Left hindlimb (tissue), 1 donor: ENCODE data around the gene ETNPPL.

Experiments
- DNase-seq: peaks from one replicate; pipeline ENCODE4 v3.0.0-alpha.2; 2018

ETNPPL gene

DNA sequence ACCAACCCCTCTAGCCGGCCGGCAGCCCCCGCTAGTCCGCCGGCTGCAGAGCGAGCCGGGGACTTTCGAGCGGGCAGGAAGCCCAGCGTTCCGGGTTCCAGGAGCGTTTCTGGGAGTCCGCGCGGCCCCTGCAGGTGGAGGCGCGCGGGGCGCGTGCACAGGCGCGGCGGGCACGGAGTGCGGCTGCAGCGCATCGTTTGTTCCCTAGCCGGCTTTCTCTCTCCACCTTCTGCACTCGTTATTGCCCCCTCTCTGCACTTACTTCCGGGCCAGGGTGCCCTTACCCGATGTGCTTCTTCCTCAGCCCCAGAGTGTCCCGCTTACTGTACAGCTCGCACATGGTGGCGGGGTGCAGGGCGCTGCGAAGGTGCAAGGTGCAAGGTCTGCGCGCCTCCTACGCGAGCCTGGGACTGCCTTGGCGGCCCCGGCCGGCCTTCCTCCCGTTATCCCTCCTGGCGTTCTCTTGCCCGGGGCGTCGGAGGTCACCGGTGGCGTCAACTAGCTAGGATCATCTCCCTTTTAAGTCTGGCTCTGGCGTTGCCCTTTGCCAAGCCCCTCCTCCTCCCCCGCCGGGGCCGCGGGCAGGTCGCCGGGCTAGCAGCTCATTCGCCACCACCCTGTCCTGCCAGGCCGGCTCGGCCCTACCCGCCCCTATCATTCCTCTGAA, at the start of gene ETNPPL:
TSS of gene ETNPPL (minus strand) at position 495 of the 667 bp plus-strand sequence. CDS start at position 340, 155 bp downstream.
- DNase-seq: peak; percentile 51

DNA sequence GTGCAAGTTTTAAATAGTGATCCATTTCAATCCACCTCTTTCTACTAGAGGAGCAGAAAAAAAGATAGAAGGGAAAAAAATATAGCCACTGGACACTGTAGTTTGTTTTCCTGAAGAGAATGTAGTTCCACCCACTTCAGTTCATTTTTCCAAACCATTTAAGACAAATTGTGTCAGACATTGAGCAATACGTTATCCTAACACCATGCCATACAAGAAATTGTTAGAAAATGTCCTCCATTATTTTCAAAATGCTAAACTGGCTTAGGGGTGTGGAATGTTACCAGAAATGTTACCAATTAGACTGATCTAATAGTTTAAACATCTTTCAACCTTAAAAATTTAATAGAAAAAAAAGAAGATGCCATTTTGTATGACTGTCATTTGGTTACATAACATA, 48.6 kb upstream of the ETNPPL start:
- no peak for DNase-seq

DNA sequence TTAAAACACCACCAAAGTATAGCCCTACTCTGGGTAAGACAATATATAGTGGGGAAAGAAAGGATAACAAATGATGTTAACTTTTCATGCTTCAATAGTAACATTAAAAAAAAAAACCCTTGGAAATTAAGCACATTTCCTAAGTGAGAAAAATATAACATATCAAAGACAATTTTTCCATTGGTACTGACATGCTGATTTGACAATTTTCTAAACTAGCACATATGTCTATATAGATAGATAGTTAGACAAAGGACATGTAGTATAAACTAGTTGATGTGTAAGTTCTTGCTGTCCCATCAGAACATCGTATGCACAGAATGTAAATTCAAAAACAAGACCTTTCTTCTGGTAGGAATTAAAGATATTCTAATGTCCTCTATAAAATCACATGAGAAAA, 47.2 kb upstream of the ETNPPL start:
- no peak for DNase-seq

DNA sequence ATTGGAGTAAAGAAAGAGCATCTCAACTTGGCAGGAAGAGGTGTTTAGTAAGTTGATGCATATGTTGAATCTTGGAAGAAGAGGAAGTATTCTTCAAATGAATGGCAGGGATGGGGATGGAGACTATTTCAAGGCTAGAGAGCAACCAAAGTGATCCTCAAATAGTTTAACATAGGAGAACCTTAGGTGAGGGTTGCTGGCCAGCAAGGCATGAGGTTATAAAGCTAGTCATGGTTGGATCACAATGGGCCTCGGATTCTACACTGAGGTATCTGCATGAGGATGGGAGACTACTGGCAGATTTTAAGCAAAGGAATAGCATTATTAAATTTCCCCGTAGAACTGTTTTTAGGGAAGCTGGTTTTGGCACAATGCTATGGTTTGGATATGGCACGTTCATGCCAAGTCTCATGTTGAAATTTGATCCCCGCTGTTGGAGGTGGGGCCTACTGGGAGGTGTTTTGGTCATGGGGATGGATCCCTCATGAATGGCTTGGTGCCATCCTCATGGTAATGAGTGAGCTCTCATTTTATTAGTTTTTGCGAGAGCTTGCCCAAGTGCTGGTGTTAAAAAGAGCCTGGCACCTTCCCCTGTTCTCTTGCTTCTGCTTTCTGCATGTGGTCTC, 41.9 kb upstream of the ETNPPL start:
- DNase-seq: no peak

DNA sequence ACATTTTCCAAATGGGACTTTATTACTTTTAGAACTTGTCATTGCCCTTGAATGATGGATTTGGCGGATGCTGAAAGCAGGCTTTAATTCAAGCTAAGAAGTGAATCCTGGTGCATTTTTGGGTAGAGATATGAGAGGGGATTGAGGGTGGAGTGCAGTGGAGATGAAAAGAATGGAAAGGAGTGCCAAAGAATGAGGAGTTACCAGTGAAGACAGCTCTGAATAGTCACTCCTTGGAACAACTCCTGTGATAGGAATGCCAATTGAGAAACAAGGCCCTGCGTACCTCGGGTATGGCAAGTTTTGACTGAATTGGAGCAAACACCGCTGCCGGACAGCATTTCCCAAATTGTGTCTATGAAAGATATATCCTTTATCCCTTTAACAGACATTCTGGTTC, 36.5 kb upstream of the ETNPPL start:
- DNase-seq: no peak

DNA sequence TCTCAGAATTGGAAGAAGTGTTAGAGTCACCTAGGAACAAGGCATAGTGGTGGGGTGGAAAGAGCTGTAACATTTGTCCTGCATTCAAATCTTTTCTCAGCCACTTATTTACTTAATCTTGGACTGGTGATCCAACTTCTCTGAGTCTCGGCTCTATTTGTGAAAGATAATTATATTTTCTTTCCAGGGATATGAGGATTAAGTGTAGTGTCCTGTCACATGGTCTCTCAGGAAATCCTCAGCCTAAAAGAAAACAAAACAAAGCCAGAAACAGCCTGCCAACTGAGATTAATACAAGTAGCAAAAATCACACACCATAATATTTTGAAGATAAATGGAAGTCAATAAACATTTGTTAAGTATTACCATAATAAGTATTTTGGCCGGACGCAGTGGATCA, 33.3 kb upstream of the ETNPPL start:
- no peak for DNase-seq

DNA sequence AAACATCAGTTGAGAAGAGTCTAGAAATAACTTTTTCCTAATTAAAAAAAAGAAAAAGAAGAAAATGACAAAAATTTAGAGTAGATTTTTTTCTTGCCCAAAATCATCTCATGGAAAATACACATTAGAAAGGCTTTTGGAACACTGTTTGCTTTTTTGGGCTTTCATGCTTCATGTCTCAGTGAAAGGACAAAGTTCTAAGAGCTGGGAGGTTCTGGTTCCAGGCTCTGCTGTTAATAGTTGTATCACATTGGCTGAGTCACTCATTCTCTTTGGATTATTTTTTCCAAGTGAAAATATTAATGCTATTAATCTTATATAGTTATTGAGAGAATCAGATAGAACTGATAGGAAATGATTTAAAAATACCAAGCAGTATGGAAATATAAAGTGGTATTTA, 32.9 kb upstream of the ETNPPL start:
- DNase-seq: no peak

DNA sequence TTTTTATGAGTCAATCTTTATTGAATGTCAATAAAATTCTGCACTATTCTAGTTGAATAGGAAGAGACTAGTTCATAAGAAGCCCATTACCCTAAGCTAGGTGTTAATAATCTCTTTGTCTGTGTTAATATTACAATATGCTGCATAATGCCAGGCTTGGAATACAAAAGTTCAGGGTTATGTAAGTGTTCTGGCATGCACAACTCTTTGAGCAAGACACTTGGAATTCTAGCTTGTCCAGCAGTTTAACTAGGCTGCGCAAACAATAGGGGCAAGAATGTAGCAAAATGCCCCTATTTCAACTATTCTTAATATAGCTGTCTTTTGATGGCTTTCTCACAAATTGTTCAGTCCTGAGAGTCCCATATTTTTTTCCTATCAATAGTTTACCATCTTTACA, 31.3 kb upstream of the ETNPPL start:
- DNase-seq: no peak

DNA sequence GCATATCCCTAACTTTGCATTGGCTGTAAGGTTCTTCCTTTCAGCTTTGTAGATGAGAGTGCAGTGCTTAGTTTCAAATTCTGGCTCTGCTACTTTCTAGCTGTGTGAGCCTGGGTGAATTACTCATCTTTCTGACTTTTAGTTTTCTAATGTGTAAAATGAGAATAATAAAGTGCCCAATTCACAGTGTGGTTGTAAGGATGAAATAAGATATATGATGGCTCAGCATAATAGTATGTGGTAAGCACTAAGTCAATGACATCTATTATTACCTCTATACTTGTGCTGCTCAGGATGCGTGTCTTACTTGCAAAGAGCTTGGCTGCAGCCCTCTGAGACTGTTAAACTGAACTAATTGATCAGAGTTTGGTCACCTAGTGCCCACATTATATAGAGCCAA, 30.6 kb upstream of the ETNPPL start:
- DNase-seq: no peak

DNA sequence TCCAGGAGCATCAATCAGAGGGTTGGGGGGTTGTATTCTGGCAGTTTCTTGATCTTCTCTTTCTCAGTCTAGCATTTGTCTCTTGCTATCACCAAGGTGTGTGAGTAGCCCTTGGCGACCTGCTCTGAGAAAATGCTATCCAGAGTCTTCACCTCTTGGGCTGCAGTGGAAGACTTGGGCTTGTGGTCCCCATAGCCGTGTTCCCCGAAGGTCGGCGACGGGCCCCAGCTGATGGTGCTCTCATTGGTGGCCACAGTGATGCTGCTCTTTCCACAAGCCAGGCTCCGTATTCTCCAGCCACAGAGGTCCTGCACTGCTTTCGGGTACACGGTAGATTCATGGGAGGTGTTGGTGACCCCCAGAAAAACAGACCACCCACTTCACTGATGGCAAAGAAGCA, 25.9 kb upstream of the ETNPPL start:
- no peak for DNase-seq

DNA sequence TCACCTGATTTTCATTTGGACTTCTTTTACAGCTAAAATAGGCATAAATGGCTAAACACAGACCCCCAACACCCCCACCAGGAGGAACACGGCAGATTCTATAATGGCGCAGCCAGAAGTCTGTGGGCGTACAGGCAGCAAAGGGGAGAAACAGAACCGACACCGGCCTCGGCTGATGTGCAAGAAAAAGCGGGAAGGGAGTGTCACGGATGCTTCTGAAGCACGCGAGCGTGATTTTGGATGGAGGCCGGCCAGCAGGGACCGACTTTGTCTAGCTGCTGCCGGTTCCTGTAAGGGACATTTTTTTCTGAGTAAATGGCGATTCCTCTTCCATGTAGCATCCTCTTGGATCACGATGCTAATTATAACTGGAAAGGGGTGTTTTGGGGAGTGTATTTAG, 24.9 kb upstream of the ETNPPL start:
- DNase-seq: no peak

DNA sequence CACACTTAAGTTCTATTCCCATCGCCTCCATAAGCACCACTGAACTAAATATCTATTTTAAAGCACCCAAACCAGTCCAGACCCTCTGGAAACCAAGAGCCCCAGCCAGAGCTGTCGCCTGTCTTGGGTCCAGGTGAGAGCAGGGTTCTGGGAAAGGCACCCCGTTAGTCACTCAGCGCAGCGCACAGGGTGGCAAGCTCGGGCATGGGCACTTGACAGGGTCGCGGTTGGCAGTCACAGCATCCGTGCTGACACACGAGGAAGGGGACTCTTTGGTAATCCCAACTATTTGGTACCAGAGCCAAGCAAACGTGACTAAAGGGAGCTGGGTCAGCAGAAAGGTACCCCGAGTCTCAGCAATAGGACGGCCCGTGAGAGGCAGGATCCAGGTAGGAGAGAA, 24.3 kb upstream of the ETNPPL start:
- DNase-seq: no peak

DNA sequence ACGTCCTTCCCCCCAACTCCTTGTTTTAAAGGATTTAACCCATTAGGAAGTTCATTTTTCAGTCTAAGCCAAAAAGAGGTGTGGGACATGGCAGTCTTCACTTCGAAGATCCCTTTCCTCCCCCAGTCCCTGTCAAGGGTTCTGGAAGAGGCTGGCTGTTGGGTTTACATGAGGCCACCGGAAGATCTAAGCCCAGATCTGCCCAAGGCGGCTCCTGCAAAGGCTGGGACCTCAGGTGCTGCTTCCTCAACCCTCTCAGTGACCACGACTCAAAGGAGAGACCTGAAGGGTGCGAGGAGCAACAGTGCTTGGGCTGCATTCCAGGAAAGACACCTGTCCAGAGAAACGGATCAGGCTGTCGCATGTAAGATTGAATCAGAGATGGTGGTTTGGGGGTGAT, 23.5 kb upstream of the ETNPPL start:
- DNase-seq: no peak

DNA sequence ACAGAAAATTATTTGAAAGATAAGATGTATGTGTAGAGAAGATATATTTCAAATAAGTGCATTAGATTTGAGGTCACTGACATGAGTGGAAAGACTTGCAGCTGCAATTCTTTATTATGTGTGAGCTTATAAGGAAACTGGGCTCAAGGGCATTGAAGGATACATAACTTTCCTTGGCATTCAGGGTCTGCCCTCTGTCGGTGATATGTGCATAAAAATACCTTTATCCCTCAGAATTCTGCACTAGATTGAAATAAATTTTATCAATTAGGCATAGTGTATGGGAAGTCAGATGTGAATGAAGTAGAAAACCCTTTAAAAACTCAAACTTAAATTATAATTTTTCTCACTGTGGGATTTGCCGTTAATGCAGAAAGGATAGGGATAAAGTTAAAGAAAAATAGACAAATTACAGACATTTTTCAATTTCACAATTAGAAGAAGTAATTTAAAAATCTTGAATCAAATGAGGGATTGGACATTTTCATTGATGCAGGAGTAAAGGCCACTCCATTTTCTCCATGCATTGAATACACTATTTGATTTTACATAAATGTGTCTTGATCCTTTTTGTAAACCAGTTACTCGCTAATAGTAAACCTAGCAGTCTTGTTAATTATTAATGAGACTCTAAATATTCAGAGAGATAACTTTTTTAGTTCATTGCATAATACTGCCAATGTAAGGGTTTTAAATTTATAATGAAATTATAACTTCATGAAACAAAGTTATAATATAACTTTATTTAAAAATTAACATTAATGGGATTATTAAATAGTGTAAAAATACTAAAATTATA, 21.0 kb upstream of the ETNPPL start:
- DNase-seq: no peak

DNA sequence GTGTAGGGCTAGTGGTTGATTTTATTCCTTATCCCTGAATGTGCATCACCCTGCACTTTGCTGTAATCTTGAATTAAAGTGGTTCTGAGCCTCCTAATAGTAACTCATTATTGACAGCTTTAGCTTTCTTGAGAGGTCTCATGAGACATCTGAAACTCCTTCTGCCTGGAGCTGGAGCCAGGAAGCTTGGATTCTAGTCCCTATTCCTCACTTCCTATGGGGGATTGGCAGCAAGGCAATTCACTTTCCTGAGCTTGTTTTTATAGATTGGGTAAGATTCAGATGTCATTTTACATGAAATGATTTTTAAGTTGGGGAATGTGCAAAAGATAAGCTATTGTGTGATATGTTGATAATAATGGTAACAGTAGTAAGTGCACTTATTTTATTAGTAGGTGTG, 17.1 kb upstream of the ETNPPL start:
- no peak for DNase-seq

DNA sequence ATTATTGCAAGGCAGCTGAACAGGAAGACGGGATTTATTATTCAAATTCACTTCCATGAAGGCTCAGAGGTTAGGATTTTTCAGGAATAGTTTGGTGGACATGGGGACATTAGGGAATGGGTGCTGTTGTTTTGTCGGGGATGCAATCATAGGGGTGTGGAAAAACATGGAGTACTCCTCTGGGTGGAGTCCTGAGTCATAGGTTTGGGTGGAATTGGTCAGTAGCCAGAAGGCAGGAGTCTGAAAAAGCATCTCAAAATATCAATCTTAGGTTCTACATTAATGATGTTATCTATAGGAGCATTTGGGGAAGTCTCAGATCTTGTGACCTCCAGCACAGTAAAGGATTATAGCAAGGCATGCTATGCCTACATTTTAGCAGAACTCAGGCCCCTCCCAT, 14.5 kb upstream of the ETNPPL start:
- DNase-seq: no peak

DNA sequence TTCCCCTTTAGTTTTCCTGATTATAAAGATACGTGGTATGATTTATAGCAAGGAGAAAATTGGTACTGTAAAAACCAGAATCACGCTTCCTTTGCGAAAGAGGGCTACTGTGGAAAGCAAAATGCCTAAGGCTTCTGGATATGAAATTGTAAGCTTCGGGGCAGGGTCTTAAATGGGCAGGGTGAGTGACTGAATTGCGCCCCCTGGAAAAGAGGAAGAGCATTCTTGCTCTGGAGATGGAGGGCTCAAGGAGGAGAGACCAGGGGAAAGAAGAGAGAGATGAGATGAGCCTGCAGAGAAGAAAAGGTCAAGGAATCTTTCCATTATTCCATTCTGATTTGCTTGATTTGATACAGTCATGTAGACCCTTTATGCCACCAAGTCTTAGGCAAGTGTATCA, 13.1 kb upstream of the ETNPPL start:
- no peak for DNase-seq

DNA sequence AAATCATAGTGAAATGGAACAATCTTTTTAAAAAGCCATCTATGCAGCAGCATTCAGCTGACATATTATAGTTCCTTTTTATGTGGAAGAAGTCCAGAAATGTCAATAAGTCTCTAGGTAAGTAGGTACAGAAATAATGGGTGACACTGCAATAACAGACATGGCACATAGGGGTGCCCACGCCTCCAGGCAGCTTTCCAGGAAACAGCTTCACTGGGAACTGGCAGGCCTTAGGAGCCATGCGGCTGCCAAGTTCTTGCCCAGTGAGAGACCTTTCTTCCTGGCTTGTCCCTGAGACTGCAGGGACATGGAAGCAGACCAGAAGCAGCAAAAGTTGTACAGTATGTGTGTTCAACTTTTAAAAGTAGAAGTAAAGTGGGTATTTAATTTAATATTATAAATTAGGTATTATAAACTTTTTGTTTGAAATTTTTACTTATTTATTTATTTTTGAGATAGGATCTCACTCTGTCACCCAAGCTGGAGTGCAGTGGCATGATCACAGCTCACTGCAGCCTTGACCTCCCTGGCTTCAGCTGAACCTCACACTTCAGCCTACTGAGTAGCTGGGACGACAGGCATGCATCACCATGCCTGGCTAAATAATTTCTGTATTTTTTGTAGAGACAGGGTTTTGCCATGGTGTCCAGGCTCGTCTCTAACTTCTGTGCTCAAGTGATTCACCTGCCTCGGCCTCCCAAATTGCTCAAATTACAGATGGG, 12.1 kb upstream of the ETNPPL start:
- DNase-seq: no peak

DNA sequence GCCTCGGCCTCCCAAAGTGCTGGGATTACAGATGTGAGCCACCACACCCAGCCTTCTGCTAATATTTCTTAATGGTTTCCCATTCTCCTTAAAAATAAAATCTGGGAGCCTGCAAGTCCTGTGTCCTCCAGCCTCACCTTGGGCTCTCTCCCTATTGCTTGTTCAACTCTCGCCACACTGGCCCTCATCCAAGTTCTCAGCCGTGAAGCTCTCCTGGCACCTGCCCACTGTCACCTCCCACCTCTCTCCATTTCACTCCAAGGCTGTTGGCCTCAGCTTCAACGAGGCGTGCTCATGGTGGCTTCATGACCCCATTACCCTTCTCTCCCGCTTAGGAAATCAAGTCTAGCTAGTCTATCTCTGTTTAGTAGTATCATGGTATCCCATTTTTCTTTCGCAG, 9.5 kb upstream of the ETNPPL start:
- DNase-seq: no peak

DNA sequence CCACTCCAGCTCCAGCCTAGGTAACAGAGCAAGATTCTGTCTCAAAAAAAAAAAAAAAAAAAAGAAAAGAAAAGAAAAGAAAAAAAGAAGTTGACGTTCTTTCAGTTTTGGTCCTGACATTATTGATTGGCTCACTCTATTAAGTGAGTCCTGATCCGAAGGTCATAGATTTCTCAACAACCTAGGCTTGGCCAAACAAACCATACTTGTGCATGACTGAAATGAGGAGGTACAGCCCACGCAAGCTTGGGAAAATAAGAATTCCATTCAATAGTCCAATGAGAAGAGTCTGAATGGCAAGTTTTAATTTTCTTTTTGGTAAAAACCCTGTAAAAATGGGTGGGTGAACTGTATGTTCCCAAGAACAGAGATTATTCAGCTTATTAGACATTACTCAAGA, 3.2 kb upstream of the ETNPPL start:
- no peak for DNase-seq

DNA sequence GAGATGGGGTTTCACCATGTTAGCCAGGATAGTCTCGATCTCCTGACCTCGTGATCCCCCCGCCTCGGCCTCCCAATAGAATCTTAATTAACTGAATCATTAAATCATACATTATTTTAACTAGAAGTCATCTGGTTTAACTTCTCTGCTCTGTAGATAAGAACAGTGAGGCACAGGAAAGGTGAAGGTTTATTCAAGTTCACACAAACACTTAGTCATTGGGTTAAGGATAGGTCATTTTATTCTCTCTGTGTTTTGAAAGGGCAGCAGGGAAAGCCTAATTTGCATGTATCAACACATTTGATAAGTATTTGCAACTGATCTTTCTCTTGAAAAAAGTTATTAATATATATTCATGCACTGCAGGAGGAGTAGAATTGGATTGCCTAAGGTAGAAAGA, 1.1 kb upstream of the ETNPPL start:
- no peak for DNase-seq

DNA sequence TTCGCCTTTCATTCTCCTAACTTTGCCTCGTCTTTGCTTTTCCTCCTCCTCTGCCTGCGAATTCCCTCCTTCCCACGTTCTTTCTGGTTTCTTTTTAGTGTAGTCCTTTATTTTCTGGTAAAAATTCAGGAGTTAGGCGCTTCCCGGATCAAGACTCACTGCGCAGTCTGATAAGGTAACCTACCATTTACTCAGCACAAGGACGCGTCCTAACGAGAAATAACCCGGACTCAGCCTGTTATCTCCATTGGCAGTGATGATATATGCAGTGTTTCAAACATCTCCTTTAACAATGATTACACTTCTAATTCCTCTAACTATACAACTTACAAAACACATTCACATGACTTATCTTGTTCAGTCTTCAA, 357 bp upstream of the ETNPPL start:
- DNase-seq: no peak

DNA sequence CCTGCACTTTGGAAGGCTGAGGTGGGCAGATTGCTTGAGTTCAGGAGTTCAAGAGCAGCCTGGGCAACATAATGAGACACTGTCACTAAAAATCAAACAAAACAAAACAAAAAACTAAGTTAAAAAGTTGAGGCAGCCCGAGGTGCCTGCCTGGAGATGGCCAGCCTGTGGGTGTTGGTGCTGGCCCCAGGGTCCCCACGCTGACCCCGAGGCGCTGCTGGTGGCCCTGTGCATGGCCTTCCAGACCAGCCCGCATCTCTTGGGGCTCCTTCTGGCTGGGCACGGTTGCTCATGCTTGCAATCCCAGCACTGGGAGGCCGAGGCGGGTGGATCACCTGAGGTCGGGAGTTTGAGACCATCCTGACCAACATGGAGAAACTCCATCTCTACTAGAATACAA, 4.4 kb downstream of the ETNPPL start:
- no peak for DNase-seq

DNA sequence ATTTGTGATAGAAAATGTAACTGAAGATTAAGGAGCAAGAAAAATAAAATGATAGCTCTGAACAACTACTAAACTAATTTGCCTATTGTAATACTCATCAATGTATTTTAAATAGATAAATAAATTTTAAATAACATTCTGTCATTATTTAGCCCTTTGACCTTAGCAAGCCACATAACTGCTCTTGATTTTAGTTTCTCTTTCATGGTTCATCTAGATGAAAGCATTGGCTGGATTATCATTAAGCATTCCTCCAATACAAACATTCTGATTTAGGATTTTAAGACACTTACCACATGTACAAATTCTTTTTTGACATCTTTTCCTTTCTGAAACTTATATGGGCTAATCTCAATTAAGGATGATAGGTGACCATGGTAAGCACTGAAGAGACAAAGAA, 8.5 kb downstream of the ETNPPL start:
- DNase-seq: no peak
